HepG2 (cell line): Measurements from ENCODE around the gene PRKCZ. TPM values are rescaled to one million over a fixed set of nuclear protein-coding genes. Genes with fewer than 3 reads are reported as not detected.

ENCODE experiments used
- ATAC-seq: fragments of 200-7000 bp; cut with Tn5 transposase; 3 replicates; pipeline ENCODE4 v1.9.1; 2020; ENCODE audit warnings: mild to moderate bottlenecking, moderate library complexity
- BruUV-seq: library from RNA; stranded (reverse); fragments of 400-500 nt; replicated peaks from 2 replicates; lab custom pipeline; 2021; lab: Mats Ljungman, UMichigan
- CTCF ChIA-PET: fragments of 300-600 bp; formaldehyde crosslinking; extraction: SDS; loops from one replicate; lab custom pipeline; 2021; ENCODE audit warnings: low total read pairs, inconsistent platforms, low intra/inter-chr PET ratio; lab: Yijun Ruan, JAX
- POLR2A ChIA-PET: fragments of 350-600 bp; sonication (Branson Sonifier 250); formaldehyde crosslinking; loops from one replicate; lab custom pipeline; 2020; ENCODE audit warnings: antibody characterized with exemption, inconsistent platforms; lab: Yijun Ruan, JAX
- DNase-seq: peaks from one replicate; pipeline ENCODE4 v3.0.0-alpha.2; 2015; ENCODE audit warnings: low spot score
- FAIRE-seq: peaks from 3 replicates; lab custom pipeline; 2011; peaks lifted over from hg19 to GRCh38; lab: Jason Lieb, UNC
- H2AFZ ChIP-seq: one replicate; pipeline ENCODE4 v1.6.1; 2011; ENCODE audit warnings: low read length, inconsistent platforms
- H3K27ac ChIP-seq: fragments of 300-600 bp; 3 replicates; pipeline ENCODE4 v1.8.0; 2011; ENCODE audit warnings: mixed run types, mild to moderate bottlenecking, mixed read lengths, low read length, inconsistent platforms; ENCODE audit not compliant: insufficient read depth; ENCODE audit errors: extremely low read length
- H3K27me3 ChIP-seq, 2 experiments: fragments of 200-600 bp in 1 of 2; 2 replicates in 1 of 2; 3 replicates in 1 of 2; pipeline versions ENCODE4 v1.6.0 to v1.8.0; 2011; ENCODE audit warnings: low read length in 2 of 2, mild to moderate bottlenecking in 2 of 2, moderate library complexity in 2 of 2, inconsistent platforms in 1 of 2; ENCODE audit not compliant: insufficient read depth in 2 of 2, control insufficient read depth in 1 of 2
- H3K36me3 ChIP-seq, 2 experiments: fragments of 200-600 bp in 1 of 2; replicated peaks in 1 of 2; 2 replicates in 1 of 2; 3 replicates in 1 of 2; pipeline versions ENCODE4 v1.5.1 to v1.8.0; 2011; ENCODE audit warnings: low read length in 2 of 2, inconsistent platforms in 1 of 2; ENCODE audit not compliant: insufficient read depth in 2 of 2, control insufficient read depth in 1 of 2
- H3K4me1 ChIP-seq: 2 replicates; pipeline ENCODE4 v1.5.1; 2012; ENCODE audit warnings: low read length, inconsistent platforms; ENCODE audit not compliant: insufficient read depth
- H3K4me2 ChIP-seq: 2 replicates; pipeline ENCODE4 v1.6.0; 2011; ENCODE audit warnings: low read depth, low read length, inconsistent platforms
- H3K4me3 ChIP-seq, 3 experiments: fragments of 200-600 bp in 1 of 3; sonication (generic), shearing (Covaris generic) in 1 of 3; replicated peaks in 1 of 3; 2 replicates each; pipeline ENCODE4 v1.5.1; 2011 to 2016; ENCODE audit warnings: low read length in 3 of 3, inconsistent platforms in 2 of 3, low read depth in 2 of 3, mild to moderate bottlenecking in 2 of 3, control low read depth in 1 of 3, mixed read lengths in 1 of 3; ENCODE audit not compliant: insufficient read depth in 1 of 3
- H3K79me2 ChIP-seq: one replicate; pipeline ENCODE4 v1.6.1; 2011; ENCODE audit warnings: low read length, inconsistent platforms; ENCODE audit not compliant: insufficient read depth
- H3K9ac ChIP-seq: 2 replicates; pipeline ENCODE4 v1.6.0; 2011; ENCODE audit warnings: mild to moderate bottlenecking, low read depth, low read length, inconsistent platforms; ENCODE audit not compliant: insufficient read depth
- H3K9me3 ChIP-seq: 2 replicates; pipeline ENCODE4 v1.5.1; 2012; ENCODE audit warnings: mild to moderate bottlenecking, low read length
- H4K20me1 ChIP-seq: 2 replicates; pipeline ENCODE4 v1.6.0; 2011; ENCODE audit warnings: inconsistent platforms, mild to moderate bottlenecking, low read length, moderate library complexity; ENCODE audit not compliant: insufficient read depth
- AGO1 ChIP-seq: fragments of 200-400 bp; formaldehyde crosslinking; IDR thresholded peaks from 2 replicates; pipeline ENCODE4 v1.6.1; 2017; ENCODE audit warnings: mild to moderate bottlenecking, low read depth, low read length, moderate library complexity; ENCODE audit not compliant: poor library complexity, severe bottlenecking
- HNF1B ChIP-seq: sonication (generic); formaldehyde crosslinking; IDR thresholded peaks from 2 replicates; pipeline ENCODE4 v1.5.1; 2020; ENCODE audit warnings: mild to moderate bottlenecking, moderate library complexity, missing genetic modification reagents
- HNRNPL ChIP-seq: fragments of 200-400 bp; formaldehyde crosslinking; IDR thresholded peaks from 2 replicates; pipeline ENCODE4 v1.6.1; 2017; ENCODE audit warnings: mild to moderate bottlenecking, low read depth, low read length
- ZNF180 ChIP-seq: sonication (generic); formaldehyde crosslinking; IDR thresholded peaks from 2 replicates; pipeline ENCODE4 v1.4.0; 2020; ENCODE audit warnings: low read depth, missing genetic modification reagents, borderline replicate concordance
- ZNF326 ChIP-seq: sonication (generic); formaldehyde crosslinking; IDR thresholded peaks from 2 replicates; pipeline ENCODE4 v1.4.0; 2020; ENCODE audit warnings: missing genetic modification reagents, borderline replicate concordance
- WGBS: methylation state at CpG from one replicate; pipeline ENCODE4 v1.1.6; 2017; ENCODE audit warnings: low lambda C conversion rate; 5-methylcytosine and 5-hydroxymethylcytosine counted together
- in situ Hi-C: cut with HindIII; loops from 2 replicates; pipeline ENCODE4 v1.10.0; 2017; ENCODE audit warnings: low pct_unique_long_range_greater_than_20kb; ENCODE audit not compliant: extremely low pct_ligation_motif_present
- intact Hi-C: fragments of 100-400 bp; cut with micrococcal nuclease; formaldehyde crosslinking; loops from one replicate; pipeline ENCODE4 v1.10.0; 2022; ENCODE audit not compliant: unreplicated experiment
- polyA plus RNA-seq, 8 experiments: library from polyadenylated mRNA; depleted of rRNA in 3 of 8; stranded (reverse) in 7 of 8; unstranded in 1 of 8; fragments of >200 nt; fragmentation: Illumina TruSeq in 4 of 8; extraction: Trizol in 4 of 8; gene quantifications; 2 replicates each; pipeline versions ENCODE4 v1.2.1 to v1.2.3, GENCODE V29; 2011 to 2016; ENCODE audit warnings: low read depth in 4 of 8, missing spikeins in 1 of 8, mixed read lengths in 1 of 8; ENCODE audit not compliant: insufficient read depth in 1 of 8
- total RNA-seq, 5 experiments: library from RNA; depleted of rRNA; stranded (reverse); fragments of >200 nt; fragmentation: Illumina TruSeq; extraction: Trizol; gene quantifications; 2 replicates each; pipeline ENCODE4 v1.2.3, GENCODE V29; 2016; ENCODE audit warnings: low read depth in 1 of 5

The PRKCZ gene
- total and polyA plus RNA-seq, 2 of the 13 experiments (the other 11 are each of a cell fraction or from before 2014, with no cell fraction given): 34.7 to 85.2 TPM

GRCh38 chr1:2215909-2216766, 165.9 kb downstream of the PRKCZ start:
- TF ChIP-seq ZNF180: no peak
- TF ChIP-seq ZNF326 (CRISPR knock-in tag): no peak
- TF ChIP-seq HNRNPL: 0 out of 2 replicates have a peak, but pooled peaks have one; percentile 62
- TF ChIP-seq HNF1B (CRISPR knock-in tag): peak; percentile 14; the same call in 1 of the 2 replicates
- TF ChIP-seq AGO1: peak; percentile 86
- TF ChIP-seq, all 625 proteins: peak for 3
- H3K27me3 ChIP-seq: peaks cover 2 to 15% of the 10 kb centered on the region in 2 experiments; a peak in 2 of 5 replicates
- ATAC-seq (no peak; the same call in 2 of the 3 replicates), FAIRE-seq (no peak), DNase-seq (no peak)
- no peak overlapping the region for H3K9ac ChIP-seq
- BruUV-seq: no TSS peak
- no peaks in the 10 kb centered on the region for H4K20me1 ChIP-seq
- H3K36me3 ChIP-seq: no peaks in the 10 kb centered on the region
- H2AFZ ChIP-seq: no peak overlapping the region
- no peak overlapping the region; a peak in 1 of 6 replicates for H3K4me3 ChIP-seq
- no peaks in the 10 kb centered on the region for H3K79me2 ChIP-seq
- in situ Hi-C loops (no loop called here), intact Hi-C loops (no loop called here)
- no peaks in the 10 kb centered on the region for H3K9me3 ChIP-seq
- ChIA-PET POLR2A (interaction anchor here (1.9 kb wide), 1 partner anchor 9 kb away, joined by 6 read pairs; no protein-coding TSS in a partner anchor), CTCF (no interaction called here)
- no peak overlapping the region for H3K27ac ChIP-seq
- 64% methylated on average over 11 of the region's 25 CpGs for WGBS
- H3K4me2 ChIP-seq: no peak overlapping the region
- H3K4me1 ChIP-seq: peaks cover 75% of the 10 kb centered on the region
